GM19035 (cell line): Measurements from ENCODE around the gene KLHL28.

Source experiments
- ATAC-seq: cut with Tn5 transposase; IDR thresholded peaks from one replicate; pipeline ENCODE4 v1.9.1; 2021; ENCODE audit not compliant: unreplicated experiment

KLHL28 gene, protein sequence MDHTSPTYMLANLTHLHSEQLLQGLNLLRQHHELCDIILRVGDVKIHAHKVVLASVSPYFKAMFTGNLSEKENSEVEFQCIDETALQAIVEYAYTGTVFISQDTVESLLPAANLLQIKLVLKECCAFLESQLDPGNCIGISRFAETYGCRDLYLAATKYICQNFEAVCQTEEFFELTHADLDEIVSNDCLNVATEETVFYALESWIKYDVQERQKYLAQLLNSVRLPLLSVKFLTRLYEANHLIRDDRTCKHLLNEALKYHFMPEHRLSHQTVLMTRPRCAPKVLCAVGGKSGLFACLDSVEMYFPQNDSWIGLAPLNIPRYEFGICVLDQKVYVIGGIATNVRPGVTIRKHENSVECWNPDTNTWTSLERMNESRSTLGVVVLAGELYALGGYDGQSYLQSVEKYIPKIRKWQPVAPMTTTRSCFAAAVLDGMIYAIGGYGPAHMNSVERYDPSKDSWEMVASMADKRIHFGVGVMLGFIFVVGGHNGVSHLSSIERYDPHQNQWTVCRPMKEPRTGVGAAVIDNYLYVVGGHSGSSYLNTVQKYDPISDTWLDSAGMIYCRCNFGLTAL

DNA sequence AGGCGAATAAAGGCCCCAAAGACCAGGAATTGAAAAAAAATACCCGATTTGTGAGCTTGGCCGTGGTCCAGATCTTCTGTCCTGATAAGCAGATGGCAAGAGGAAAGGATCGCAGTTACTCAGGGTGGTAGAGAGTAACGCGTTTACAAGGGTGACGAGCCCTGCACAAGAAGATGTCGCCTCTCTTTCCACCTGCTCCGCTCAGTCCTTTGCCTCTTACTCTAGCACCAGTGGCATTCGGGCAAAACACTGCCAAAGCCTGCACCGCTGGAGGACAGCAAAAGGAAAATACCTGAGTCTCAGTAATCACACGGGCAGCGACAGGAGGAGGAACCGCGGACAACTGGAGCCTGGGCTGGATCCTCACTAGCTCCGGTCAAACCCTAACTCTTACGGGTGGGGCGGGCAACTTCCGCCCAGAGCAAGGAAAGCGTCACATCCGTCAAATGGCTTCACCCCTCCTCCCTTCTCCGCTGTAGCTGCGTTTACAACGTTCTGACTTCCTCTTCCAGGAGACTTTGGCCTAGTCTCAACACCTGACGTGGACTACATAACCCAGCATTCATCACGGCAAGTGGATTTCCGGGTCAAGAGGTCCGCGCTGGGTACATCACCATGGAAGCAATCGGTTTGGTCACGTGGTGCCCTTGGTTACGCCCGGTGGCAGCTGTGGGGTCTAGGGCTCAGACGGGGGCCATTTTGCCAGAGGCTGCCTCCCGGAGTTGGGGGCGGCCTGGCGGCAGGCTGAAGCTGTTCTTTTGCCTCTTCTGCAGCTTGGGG, at the start of gene KLHL28, which contains the start of gene TOGARAM1:
Gene KLHL28 (minus strand): TSS at position 394 of the 780 bp plus-strand sequence. CDS start 16,019 bp downstream, outside the sequence.
Gene TOGARAM1 (plus strand): TSS at position 637 of the 780 bp plus-strand sequence. CDS start 232 bp downstream, outside the sequence.
- peak; percentile 92 for ATAC-seq

DNA sequence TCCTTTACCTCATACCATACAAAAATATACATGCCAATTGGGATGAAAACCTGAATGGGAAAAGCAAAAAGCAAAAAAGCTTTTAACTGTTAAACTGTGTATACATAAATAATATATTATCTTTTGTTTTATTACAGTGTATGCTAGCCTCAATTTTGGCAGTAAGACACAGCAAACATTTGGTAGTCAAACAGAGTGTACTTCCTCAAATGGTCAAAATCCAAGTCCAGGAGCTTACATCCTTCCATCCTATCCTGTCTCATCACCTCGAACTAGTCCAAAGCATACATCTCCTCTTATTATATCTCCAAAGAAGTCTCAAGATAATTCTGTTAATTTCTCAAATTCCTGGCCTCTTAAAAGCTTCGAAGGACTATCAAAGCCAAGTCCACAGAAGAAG, 42.2 kb upstream of the KLHL28 start:
- ATAC-seq: no peak

DNA sequence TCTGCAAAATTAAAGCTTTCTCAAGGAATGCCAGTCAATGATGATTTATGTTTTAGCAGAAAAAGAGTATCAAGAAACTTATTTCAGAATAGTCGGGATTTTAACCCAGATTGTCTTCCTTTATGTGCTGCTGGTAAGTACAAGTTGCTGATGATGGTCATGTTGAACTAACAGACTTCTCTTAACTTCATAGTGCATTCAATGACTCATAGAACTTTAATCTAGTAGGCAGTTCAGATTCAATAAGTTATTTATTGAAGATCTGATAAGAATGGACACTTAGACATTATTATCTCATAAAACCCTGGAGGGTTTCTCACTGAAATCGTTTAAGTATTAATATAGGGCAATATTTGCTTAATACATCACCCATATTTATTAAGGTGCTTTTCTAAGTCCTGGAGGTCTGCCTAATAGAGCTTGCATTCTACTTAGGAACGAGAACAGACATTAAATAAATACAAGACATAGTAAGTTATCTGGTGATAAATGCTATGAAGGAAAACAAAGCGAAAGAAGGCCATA, 34.1 kb upstream of the KLHL28 start:
- ATAC-seq: no peak

DNA sequence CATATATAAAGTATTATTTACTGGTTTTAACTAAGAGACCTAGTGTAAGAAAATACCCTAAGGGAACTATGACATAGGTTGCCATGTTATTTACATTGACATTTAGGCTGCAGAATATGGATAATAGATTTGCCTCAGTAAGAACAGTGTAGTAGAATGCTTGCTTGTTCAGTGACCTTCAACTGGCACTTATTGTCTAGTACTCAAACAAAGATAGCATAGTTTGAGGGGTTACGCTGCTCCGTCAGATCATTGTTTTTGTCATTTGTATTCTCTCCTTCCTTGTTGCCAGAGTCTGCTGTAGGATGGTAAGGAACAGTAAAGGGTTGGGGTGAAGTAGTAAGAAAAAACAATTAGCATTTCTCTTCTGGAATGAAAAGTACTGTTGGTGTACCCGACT, 33.4 kb upstream of the KLHL28 start:
- no peak for ATAC-seq

DNA sequence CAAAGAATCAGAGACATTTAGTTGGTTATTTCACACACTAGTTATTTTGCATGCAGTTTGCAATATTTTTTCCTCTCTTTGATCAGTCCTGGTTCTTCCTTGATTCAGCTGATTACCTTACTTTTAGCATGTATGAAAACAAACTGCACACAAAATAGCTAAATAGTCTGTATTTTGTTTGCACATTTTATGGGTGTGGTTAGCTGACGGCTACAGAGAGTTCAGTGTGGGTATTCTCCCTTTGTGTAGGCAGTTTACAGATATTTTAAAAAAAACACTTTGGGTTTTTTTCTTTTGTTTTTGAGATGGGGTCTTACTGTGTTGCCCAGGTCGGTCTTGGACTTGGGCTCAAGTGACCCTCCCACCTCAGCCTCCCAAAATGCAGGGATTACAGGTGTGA, 28.8 kb upstream of the KLHL28 start:
- ATAC-seq: no peak

DNA sequence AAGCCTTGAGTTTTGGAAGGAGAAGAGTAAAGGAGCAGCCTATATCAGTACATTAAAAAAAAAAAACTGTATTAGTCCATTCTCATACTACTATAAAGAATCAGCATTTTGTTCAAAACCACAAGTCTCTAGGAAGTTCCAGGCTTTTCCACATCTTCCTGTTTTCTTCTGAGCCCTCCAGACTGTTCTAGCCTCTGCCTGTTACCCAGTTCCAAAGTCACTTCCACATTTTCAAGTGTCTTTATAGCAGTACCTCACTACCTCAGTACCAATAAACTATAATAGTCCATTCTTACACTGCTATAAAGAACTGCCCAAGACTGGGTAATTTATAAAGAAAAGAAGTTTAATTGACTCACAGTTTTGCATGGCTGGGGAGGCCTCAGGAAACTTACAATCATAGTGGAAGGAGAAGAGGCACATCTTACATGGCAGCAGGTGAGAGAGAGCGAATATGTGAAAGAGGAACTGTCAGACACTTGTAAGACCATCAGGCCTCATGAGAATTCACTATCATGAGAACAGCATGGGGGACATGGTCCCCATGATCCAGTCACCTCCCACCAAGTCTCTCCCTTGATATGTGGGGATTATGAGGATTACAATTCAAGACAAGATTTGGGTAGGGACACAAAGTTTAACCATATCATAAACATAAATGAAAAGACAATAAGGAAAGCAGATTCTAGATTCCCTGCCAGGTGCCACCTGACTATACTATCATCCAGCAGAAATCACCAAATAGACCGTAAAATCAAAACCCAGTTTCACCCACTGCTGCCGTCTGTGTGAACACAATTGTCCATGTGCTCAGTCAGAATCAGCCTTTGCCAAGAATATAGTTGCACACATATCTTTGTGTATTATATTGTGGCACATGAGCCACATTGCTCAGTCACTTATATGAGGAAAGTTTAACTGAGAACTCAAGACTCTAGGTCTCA, 28.0 kb upstream of the KLHL28 start:
- ATAC-seq: no peak

DNA sequence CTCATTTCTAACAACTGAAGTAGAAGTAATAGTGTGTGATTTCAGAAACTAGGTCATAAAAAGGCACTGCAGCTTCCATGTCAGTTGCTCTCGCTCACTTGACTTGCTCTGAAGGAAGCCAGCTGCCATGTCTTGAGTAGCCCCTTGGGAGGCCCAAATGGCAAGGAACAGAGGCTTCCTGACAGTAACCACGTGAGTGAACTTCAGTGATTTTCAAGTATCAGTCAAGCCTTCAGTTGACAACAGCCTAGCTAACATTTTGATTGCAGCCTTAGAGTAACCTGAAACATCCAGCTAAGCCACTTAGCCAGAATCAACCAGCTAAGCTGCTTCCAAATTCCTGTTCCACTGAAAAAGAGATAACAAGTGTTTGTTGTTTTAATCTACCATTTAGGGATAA, 26.9 kb upstream of the KLHL28 start:
- ATAC-seq: no peak

DNA sequence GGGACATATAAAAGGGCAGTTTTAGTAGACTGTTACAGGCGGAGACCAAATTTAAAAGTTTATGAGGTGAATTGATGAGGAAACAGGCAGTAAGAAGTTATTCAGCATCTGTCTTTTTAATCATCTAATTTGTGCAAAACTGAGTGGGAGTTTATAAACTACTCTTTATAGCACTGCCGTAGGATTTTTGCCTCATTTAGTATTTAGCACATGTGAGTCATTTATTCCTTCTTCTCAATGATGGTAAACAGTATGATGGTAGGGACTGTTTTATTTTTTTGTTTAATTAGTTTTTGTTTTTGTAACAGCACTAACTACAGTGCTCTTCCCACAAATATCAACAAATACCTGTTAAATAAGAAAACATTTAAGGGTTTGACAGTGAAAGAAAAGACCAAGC, 20.8 kb upstream of the KLHL28 start:
- no peak for ATAC-seq

DNA sequence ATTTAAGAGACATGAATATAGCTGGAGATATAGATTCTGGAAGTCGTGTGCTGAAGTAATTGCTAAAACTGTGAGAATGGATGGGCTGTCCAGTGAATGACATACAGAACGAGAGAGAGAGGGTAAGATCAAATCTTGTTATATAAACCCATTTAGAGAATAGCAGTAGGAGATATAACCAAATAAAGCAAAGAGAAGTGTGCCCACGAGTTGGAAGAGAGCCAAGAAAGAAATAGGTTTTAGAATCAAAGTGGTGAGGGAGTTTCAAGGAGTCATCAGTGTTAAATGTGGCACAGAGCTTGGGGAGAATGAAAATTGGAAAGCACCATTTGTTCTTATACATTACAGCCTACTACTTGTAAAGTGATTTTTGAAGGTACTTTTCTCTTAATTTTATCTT, 19.5 kb upstream of the KLHL28 start:
- ATAC-seq: no peak

DNA sequence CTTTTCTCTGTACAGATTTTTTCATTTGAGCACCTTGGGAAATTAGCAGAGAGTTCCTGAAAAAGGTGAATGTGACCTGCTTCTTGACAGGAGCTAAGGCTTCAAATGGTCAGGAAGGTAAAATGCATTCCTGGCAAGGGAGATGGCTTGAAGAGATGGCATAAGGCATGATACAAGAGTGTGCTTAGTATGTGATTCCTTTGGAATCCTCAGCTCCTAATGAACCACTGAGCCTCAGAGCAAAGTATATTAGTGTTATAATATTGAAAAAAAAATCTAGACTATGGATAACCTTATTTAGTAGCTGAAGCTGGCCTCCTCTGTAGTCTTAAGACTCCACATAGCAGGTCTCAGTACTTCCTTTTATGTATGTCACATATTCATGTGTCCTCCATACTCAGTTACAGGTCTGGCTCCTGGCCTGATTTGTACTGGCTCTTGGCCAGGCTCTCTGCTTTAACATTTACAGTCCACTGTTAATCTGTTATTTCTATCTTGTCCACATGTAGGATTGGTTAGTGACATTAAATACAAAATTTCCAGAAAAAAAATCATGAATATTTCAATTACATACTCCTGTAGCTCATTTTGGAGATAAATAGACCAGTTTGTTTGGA, 18.1 kb upstream of the KLHL28 start:
- no peak for ATAC-seq

DNA sequence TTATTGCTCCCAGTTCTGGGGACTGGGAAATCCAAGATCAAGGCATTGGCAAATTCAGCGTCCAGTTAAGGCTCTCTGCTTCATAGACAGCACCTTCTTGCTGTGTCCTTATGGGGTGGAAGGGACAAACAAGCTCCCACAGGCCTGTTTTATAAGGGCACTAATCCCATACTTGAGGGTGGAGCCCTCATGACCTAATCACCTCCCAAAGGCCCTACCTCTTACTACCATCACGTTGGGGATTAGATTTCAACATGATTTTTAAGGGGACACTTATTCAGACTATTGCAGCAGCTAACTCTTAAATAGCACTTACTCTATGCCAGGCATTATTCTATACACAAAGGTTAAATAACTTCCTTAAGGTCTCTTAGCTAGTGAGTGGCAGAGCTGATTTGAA, 17.5 kb upstream of the KLHL28 start:
- ATAC-seq: no peak

DNA sequence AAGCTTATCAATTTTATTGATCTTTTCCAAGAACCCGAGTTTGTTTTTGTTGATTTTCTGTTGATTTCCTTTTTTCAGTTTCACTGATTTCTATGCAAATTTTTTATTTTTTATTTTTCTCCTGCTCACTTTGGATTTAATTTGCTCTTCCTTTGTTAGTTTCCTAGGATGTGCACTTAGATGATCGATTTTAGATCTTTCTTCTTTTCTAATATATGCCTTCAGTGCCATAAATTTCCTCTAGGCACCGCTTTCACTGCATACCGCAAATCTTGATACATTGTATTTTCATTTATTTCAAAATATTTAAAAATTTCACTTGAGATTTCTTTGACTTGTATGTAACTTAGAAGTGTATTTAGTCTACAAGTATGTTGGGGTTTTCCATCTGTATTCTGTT, 9.7 kb upstream of the KLHL28 start:
- no peak for ATAC-seq

DNA sequence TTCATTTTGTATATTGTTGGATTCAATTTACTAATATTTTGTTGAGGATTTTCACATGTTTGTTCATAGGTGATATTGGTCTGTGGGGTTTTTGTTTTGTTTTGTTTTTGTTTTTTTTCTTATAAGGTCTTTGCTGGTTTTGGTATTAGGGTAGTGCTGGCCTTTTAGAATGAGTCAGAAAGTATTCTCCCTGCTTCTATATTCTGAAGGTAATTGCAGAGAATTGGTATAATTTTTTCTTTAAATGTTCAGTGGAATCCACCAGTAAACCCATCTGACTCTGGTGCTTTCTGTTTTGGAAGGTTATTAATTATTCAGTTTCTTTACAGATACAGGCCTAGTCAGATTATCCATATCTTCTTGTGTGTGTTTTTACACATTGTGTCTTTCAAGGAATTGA, 9.2 kb upstream of the KLHL28 start:
- ATAC-seq: no peak

DNA sequence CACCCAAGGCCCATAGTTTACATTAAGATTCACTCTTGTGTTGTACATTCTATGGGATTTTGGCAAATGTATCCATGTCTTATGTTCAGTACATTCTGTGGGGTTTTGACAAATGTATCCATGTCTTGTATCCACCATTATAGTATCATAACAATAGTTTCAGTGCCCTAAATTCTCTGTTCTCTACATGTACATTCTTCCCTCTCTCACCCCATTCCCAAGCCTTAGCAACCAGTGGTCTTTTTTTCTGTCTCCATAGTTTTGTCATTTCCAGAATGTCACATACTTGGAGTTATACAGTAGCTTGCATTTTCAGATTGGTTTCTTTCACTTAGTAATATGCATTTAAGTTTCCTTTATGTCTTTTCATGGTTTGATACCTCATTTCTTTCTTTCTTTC, 7.0 kb upstream of the KLHL28 start:
- no peak for ATAC-seq

DNA sequence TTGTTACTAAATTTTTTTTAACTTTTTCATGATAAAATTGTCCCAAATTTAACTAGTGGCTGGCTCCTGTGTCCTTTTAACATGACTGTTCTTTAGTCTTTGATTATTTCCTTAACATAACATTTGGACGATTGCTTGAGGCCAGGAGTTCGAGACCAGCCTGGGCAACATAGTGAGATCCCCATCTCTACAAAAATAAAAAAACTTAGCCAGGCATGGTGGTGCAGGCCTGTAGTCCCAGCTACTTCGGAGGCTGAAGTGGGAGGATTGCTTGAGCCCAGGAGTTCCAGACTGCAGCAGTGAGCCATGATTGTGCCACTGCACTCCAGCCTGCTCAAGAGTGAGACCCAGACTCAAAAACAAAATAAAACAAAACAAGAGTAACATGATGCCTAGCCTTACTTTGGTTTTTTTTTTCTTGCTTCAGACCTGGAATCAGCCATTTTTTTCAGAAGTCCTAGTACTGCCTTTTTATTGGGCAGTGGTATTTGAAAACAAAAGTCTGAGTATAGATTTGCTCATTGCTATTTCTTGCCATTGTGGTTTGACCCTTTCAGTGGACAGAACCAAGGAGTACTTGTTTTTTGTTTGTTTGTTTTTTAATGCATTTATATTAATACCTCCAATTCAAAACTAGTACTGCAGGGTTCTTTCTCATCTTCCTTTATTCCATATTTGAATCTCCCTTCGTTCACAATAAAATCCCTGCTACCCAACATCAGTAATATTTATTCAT, 5.0 kb upstream of the KLHL28 start:
- ATAC-seq: no peak

DNA sequence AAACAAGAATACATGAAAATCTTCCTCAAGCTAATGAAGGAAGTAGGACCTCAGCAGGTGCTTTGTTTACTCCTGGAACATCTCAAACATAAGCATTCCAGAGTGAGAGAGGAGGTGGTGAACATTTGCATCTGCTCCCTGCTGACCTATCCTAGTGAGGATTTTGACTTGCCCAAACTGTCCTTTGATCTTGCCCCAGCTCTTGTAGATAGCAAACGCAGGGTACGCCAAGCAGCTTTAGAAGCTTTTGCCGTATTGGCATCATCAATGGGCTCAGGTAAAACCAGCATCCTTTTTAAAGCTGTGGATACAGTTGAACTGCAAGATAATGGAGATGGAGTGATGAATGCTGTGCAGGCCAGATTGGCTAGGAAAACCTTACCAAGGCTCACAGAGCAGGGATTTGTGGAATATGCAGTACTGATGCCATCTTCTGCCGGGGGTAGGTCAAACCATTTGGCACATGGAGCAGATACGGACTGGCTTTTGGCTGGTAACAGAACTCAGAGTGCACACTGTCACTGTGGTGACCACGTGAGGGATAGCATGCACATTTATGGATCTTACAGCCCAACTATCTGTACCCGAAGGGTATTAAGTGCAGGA, 2.1 kb upstream of the KLHL28 start:
- ATAC-seq: no peak

DNA sequence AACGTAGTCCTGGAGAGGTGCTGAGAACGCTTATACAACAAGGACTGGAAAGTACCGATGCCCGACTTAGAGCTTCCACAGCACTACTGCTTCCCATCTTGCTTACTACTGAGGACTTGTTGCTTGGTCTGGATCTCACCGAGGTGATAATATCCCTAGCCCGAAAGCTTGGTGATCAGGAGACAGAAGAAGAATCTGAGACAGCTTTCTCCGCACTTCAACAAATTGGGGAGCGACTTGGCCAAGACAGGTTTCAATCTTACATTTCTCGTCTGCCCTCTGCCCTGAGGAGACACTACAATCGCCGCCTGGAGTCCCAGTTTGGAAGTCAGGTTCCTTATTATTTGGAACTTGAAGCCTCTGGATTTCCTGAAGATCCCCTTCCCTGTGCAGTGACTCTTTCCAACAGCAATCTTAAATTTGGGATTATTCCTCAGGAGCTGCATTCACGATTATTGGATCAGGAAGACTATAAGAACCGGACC, 1.3 kb upstream of the KLHL28 start:
- ATAC-seq: no peak

DNA sequence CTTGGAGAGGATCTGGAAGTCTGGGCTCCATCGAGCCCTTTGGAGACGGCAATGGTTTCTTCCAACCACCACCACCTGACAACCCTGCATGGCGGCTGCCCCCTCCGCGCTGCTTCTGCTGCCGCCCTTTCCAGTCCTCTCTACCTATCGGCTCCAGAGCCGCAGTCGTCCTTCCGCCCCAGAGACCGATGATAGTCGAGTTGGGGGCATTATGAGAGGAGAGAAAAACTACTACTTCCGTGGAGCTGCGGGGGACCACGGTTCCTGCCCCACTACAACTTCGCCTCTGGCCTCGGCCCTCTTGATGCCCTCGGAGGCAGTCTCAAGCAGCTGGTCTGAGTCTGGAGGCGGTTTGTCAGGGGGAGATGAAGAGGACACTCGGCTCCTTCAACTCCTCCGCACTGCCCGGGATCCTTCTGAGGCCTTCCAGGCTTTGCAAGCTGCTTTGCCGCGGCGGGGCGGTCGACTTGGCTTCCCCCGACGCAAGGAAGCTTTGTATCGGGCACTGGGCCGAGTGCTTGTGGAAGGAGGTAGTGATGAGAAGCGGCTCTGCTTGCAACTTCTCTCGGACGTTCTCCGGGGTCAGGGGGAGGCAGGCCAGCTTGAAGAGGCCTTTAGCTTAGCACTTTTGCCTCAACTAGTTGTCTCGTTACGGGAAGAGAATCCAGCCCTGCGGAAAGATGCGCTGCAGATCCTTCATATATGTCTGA, 742 bp upstream of the KLHL28 start:
- ATAC-seq: peak; percentile 26
